HepG2 (cell line): ENCODE data around the gene MT1F. TPM values are rescaled to one million over a fixed set of nuclear protein-coding genes. Genes with fewer than 3 reads are reported as not detected.

Experiments used
- ATAC-seq: fragments of 200-7000 bp; cut with Tn5 transposase; 3 replicates; pipeline ENCODE4 v1.9.1; 2020; ENCODE audit warnings: mild to moderate bottlenecking, moderate library complexity
- BruUV-seq: library from RNA; stranded (reverse); fragments of 400-500 nt; replicated peaks from 2 replicates; lab custom pipeline; 2021; lab: Mats Ljungman, UMichigan
- CTCF ChIA-PET: fragments of 300-600 bp; formaldehyde crosslinking; extraction: SDS; loops from one replicate; lab custom pipeline; 2021; ENCODE audit warnings: low total read pairs, inconsistent platforms, low intra/inter-chr PET ratio; lab: Yijun Ruan, JAX
- POLR2A ChIA-PET: fragments of 350-600 bp; sonication (Branson Sonifier 250); formaldehyde crosslinking; loops from one replicate; lab custom pipeline; 2020; ENCODE audit warnings: antibody characterized with exemption, inconsistent platforms; lab: Yijun Ruan, JAX
- DNase-seq: peaks from one replicate; pipeline ENCODE4 v3.0.0-alpha.2; 2015; ENCODE audit warnings: low spot score
- FAIRE-seq: peaks from 3 replicates; lab custom pipeline; 2011; peaks lifted over from hg19 to GRCh38; lab: Jason Lieb, UNC
- H2AFZ ChIP-seq: one replicate; pipeline ENCODE4 v1.6.1; 2011; ENCODE audit warnings: low read length, inconsistent platforms
- H3K27ac ChIP-seq: fragments of 300-600 bp; 3 replicates; pipeline ENCODE4 v1.8.0; 2011; ENCODE audit warnings: mixed run types, mild to moderate bottlenecking, mixed read lengths, low read length, inconsistent platforms; ENCODE audit not compliant: insufficient read depth; ENCODE audit errors: extremely low read length
- H3K27me3 ChIP-seq, 2 experiments: fragments of 200-600 bp in 1 of 2; 2 replicates in 1 of 2; 3 replicates in 1 of 2; pipeline versions ENCODE4 v1.6.0 to v1.8.0; 2011; ENCODE audit warnings: low read length in 2 of 2, mild to moderate bottlenecking in 2 of 2, moderate library complexity in 2 of 2, inconsistent platforms in 1 of 2; ENCODE audit not compliant: insufficient read depth in 2 of 2, control insufficient read depth in 1 of 2
- H3K36me3 ChIP-seq, 2 experiments: fragments of 200-600 bp in 1 of 2; replicated peaks in 1 of 2; 2 replicates in 1 of 2; 3 replicates in 1 of 2; pipeline versions ENCODE4 v1.5.1 to v1.8.0; 2011; ENCODE audit warnings: low read length in 2 of 2, inconsistent platforms in 1 of 2; ENCODE audit not compliant: insufficient read depth in 2 of 2, control insufficient read depth in 1 of 2
- H3K4me1 ChIP-seq: 2 replicates; pipeline ENCODE4 v1.5.1; 2012; ENCODE audit warnings: low read length, inconsistent platforms; ENCODE audit not compliant: insufficient read depth
- H3K4me2 ChIP-seq: 2 replicates; pipeline ENCODE4 v1.6.0; 2011; ENCODE audit warnings: low read depth, low read length, inconsistent platforms
- H3K4me3 ChIP-seq, 3 experiments: fragments of 200-600 bp in 1 of 3; sonication (generic), shearing (Covaris generic) in 1 of 3; replicated peaks in 1 of 3; 2 replicates each; pipeline ENCODE4 v1.5.1; 2011 to 2016; ENCODE audit warnings: low read length in 3 of 3, inconsistent platforms in 2 of 3, low read depth in 2 of 3, mild to moderate bottlenecking in 2 of 3, control low read depth in 1 of 3, mixed read lengths in 1 of 3; ENCODE audit not compliant: insufficient read depth in 1 of 3
- H3K79me2 ChIP-seq: one replicate; pipeline ENCODE4 v1.6.1; 2011; ENCODE audit warnings: low read length, inconsistent platforms; ENCODE audit not compliant: insufficient read depth
- H3K9ac ChIP-seq: 2 replicates; pipeline ENCODE4 v1.6.0; 2011; ENCODE audit warnings: mild to moderate bottlenecking, low read depth, low read length, inconsistent platforms; ENCODE audit not compliant: insufficient read depth
- H3K9me3 ChIP-seq: 2 replicates; pipeline ENCODE4 v1.5.1; 2012; ENCODE audit warnings: mild to moderate bottlenecking, low read length
- H4K20me1 ChIP-seq: 2 replicates; pipeline ENCODE4 v1.6.0; 2011; ENCODE audit warnings: inconsistent platforms, mild to moderate bottlenecking, low read length, moderate library complexity; ENCODE audit not compliant: insufficient read depth
- ARNT2 ChIP-seq: sonication (generic); formaldehyde crosslinking; IDR thresholded peaks from 2 replicates; pipeline ENCODE4 v1.8.0; 2022; ENCODE audit warnings: mild to moderate bottlenecking, low read depth, missing genetic modification reagents, moderate library complexity
- GTF2F1 ChIP-seq: fragments of 150-350 bp; IDR thresholded peaks from 2 replicates; pipeline ENCODE4 v1.6.1; 2014; ENCODE audit warnings: low read length
- NR2F6 ChIP-seq, 2 experiments: IDR thresholded peaks; 2 replicates each; pipeline ENCODE4 v1.6.1; 2016; ENCODE audit warnings: antibody characterized with exemption in 1 of 2, mild to moderate bottlenecking in 1 of 2
- SIX4 ChIP-seq: sonication (generic); formaldehyde crosslinking; IDR thresholded peaks from 2 replicates; pipeline ENCODE4 v1.4.0; 2020; ENCODE audit warnings: missing genetic modification reagents
- TRIM22 ChIP-seq: fragments of 450-650 bp; IDR thresholded peaks from 2 replicates; pipeline ENCODE4 v1.6.1; 2017
- U2AF2 ChIP-seq: fragments of 200-400 bp; formaldehyde crosslinking; IDR thresholded peaks from 2 replicates; pipeline ENCODE4 v1.6.1; 2017; ENCODE audit warnings: low read depth, mild to moderate bottlenecking, low read length
- ZKSCAN8 ChIP-seq: IDR thresholded peaks from 2 replicates; pipeline ENCODE4 v1.6.1; 2016; ENCODE audit warnings: borderline replicate concordance, missing genetic modification reagents, missing compliant biosample characterization
- WGBS: methylation state at CpG from one replicate; pipeline ENCODE4 v1.1.6; 2017; ENCODE audit warnings: low lambda C conversion rate; 5-methylcytosine and 5-hydroxymethylcytosine counted together
- in situ Hi-C: cut with HindIII; loops from 2 replicates; pipeline ENCODE4 v1.10.0; 2017; ENCODE audit warnings: low pct_unique_long_range_greater_than_20kb; ENCODE audit not compliant: extremely low pct_ligation_motif_present
- intact Hi-C: fragments of 100-400 bp; cut with micrococcal nuclease; formaldehyde crosslinking; loops from one replicate; pipeline ENCODE4 v1.10.0; 2022; ENCODE audit not compliant: unreplicated experiment
- polyA plus RNA-seq, 8 experiments: library from polyadenylated mRNA; depleted of rRNA in 3 of 8; stranded (reverse) in 7 of 8; unstranded in 1 of 8; fragments of >200 nt; fragmentation: Illumina TruSeq in 4 of 8; extraction: Trizol in 4 of 8; gene quantifications; 2 replicates each; pipeline versions ENCODE4 v1.2.1 to v1.2.3, GENCODE V29; 2011 to 2016; ENCODE audit warnings: low read depth in 4 of 8, missing spikeins in 1 of 8, mixed read lengths in 1 of 8; ENCODE audit not compliant: insufficient read depth in 1 of 8
- total RNA-seq, 5 experiments: library from RNA; depleted of rRNA; stranded (reverse); fragments of >200 nt; fragmentation: Illumina TruSeq; extraction: Trizol; gene quantifications; 2 replicates each; pipeline ENCODE4 v1.2.3, GENCODE V29; 2016; ENCODE audit warnings: low read depth in 1 of 5
- TF ChIP-seq, protein P1 (sequence below), 2 experiments: sonication (generic) in 1 of 2; formaldehyde crosslinking in 1 of 2; IDR thresholded peaks; 2 replicates each; pipeline versions ENCODE4 v1.6.1 to v1.9.0; 2014 to 2022; ENCODE audit warnings: antibody characterized with exemption in 1 of 2, borderline replicate concordance in 1 of 2, inconsistent platforms in 1 of 2, low read depth in 1 of 2, missing genetic modification reagents in 1 of 2
- TF ChIP-seq, protein P2 (sequence below): sonication (generic); formaldehyde crosslinking; IDR thresholded peaks from 2 replicates; pipeline ENCODE4 v1.4.0; 2020; ENCODE audit warnings: missing genetic modification reagents
- TF ChIP-seq, protein P3 (sequence below): IDR thresholded peaks from 2 replicates; pipeline ENCODE4 v1.6.1; 2016

MT1F gene
- total and polyA plus RNA-seq, 2 of the 13 experiments (the other 11 are each of a cell fraction or from before 2014, with no cell fraction given): 1.9 to 169 TPM

GRCh38 chr16:56647641-56648431, 9.9 kb upstream of the MT1F start (continued):
- no peak for TF ChIP-seq SIX4 (CRISPR knock-in tag)

DNA sequence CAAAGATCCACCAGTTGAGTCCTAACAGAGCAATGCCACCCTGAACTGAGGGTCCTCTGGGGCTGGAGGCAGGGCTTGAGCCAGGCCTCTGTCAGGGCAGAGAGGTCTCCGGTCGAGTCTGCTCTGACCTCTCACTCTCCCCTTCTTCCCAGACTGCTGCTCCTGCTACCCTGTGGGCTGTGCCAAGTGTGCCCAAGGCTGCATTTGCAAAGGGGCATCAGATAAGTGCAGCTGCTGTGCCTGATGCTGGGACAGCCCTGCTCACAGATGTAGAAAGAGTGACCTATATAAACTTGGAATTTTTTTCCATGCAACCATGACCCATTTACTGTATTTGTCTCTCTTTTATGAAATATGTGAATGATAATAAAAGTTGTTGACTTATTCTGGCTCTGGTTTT, 8.5 kb upstream of the MT1F start:
- 40% methylated on average over 2 of the region's 2 CpGs for WGBS
- FAIRE-seq: no peak
- Histone ChIP-seq H3K9ac (no peak overlapping the region), H3K4me1 (peaks cover 25% of the 10 kb centered on the region), H3K4me2 (no peak overlapping the region), H3K27ac (no peak overlapping the region), H3K9me3 (no peaks in the 10 kb centered on the region), H2AFZ (no peak overlapping the region), H3K4me3 (no peak overlapping the region), H3K79me2 (no peaks in the 10 kb centered on the region), H4K20me1 (no peaks in the 10 kb centered on the region), H3K36me3 (no peaks in the 10 kb centered on the region), H3K27me3 (peaks cover 9 to 46% of the 10 kb centered on the region in 2 experiments; a peak in 4 of 5 replicates)
- no peak for DNase-seq
- ChIA-PET CTCF (no interaction called here), POLR2A (no interaction called here)
- no TSS peak for BruUV-seq
- intact Hi-C loops: no loop called here
- ATAC-seq: no peak
- in situ Hi-C loops: no loop called here
- TF ChIP-seq U2AF2: no peak
- TF ChIP-seq, protein P1, sequence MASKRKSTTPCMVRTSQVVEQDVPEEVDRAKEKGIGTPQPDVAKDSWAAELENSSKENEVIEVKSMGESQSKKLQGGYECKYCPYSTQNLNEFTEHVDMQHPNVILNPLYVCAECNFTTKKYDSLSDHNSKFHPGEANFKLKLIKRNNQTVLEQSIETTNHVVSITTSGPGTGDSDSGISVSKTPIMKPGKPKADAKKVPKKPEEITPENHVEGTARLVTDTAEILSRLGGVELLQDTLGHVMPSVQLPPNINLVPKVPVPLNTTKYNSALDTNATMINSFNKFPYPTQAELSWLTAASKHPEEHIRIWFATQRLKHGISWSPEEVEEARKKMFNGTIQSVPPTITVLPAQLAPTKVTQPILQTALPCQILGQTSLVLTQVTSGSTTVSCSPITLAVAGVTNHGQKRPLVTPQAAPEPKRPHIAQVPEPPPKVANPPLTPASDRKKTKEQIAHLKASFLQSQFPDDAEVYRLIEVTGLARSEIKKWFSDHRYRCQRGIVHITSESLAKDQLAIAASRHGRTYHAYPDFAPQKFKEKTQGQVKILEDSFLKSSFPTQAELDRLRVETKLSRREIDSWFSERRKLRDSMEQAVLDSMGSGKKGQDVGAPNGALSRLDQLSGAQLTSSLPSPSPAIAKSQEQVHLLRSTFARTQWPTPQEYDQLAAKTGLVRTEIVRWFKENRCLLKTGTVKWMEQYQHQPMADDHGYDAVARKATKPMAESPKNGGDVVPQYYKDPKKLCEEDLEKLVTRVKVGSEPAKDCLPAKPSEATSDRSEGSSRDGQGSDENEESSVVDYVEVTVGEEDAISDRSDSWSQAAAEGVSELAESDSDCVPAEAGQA (IDR thresholded peaks at IDR 0.05; ENCODE audit: low read depth): no peak
- TF ChIP-seq, protein P1 (CRISPR knock-in tag; IDR thresholded peaks at IDR 0.05; ENCODE audit: borderline replicate concordance): no peak
- TF ChIP-seq, protein P2, sequence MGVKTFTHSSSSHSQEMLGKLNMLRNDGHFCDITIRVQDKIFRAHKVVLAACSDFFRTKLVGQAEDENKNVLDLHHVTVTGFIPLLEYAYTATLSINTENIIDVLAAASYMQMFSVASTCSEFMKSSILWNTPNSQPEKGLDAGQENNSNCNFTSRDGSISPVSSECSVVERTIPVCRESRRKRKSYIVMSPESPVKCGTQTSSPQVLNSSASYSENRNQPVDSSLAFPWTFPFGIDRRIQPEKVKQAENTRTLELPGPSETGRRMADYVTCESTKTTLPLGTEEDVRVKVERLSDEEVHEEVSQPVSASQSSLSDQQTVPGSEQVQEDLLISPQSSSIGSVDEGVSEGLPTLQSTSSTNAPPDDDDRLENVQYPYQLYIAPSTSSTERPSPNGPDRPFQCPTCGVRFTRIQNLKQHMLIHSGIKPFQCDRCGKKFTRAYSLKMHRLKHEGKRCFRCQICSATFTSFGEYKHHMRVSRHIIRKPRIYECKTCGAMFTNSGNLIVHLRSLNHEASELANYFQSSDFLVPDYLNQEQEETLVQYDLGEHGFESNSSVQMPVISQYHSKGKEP: no peak
- no peak for TF ChIP-seq NR2F6 (IDR thresholded peaks at IDR 0.05)
- TF ChIP-seq NR2F6 (CRISPR knock-in tag; IDR thresholded peaks at IDR 0.05): no peak
- TF ChIP-seq ZKSCAN8: no peak
- no peak for TF ChIP-seq ARNT2 (CRISPR knock-in tag)
- TF ChIP-seq, protein P3, sequence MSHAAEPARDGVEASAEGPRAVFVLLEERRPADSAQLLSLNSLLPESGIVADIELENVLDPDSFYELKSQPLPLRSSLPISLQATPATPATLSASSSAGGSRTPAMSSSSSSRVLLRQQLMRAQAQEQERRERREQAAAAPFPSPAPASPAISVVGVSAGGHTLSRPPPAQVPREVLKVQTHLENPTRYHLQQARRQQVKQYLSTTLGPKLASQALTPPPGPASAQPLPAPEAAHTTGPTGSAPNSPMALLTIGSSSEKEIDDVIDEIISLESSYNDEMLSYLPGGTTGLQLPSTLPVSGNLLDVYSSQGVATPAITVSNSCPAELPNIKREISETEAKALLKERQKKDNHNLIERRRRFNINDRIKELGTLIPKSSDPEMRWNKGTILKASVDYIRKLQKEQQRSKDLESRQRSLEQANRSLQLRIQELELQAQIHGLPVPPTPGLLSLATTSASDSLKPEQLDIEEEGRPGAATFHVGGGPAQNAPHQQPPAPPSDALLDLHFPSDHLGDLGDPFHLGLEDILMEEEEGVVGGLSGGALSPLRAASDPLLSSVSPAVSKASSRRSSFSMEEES (CRISPR knock-in tag): no peak
- no peak for TF ChIP-seq TRIM22
- no peak for TF ChIP-seq GTF2F1
